Keratinocyte (primary cell): ENCODE results near the gene FAM135A.

Experiments used
- EZH2 ChIP-seq: IDR thresholded peaks from one replicate; pipeline ENCODE4 v1.6.1; 2012; ENCODE audit warnings: inconsistent platforms, mild to moderate bottlenecking, low read length, moderate library complexity
- TF ChIP-seq, protein P1 (sequence below), 3 experiments: IDR thresholded peaks in 1 of 3; conservative IDR thresholded peaks in 1 of 3; optimal IDR thresholded peaks in 1 of 3; 2 replicates in 2 of 3; 3 replicates in 1 of 3; pipeline versions ENCODE3 to v1.5.1; 2011; ENCODE audit warnings: low read length in 3 of 3, mild to moderate bottlenecking in 3 of 3, moderate library complexity in 2 of 3, control low read depth in 1 of 3, inconsistent platforms in 1 of 3; ENCODE audit not compliant: insufficient read depth in 2 of 3; ENCODE audit errors: extremely low read depth in 1 of 3

DNA sequence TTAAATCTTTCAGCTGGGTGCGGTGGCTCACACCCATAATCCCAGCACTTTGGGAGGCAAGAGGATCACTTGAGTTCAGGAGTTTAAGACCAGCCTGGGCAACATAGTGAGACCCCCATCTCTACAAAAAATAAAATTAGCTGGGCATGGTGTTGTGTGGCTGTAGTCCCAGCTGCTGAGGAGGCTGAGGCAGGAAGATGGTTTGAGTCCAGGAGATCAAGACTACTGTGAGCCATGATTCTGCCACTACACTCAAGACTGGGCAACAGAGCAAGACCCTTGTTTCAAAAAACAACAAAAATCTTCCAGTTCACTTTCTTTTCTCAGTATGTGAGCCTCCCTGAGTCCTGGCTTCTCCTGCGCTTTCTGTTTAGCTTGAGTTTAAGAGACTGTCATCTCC is 161.3 kb downstream of the FAM135A start:
- TF ChIP-seq, protein P1, sequence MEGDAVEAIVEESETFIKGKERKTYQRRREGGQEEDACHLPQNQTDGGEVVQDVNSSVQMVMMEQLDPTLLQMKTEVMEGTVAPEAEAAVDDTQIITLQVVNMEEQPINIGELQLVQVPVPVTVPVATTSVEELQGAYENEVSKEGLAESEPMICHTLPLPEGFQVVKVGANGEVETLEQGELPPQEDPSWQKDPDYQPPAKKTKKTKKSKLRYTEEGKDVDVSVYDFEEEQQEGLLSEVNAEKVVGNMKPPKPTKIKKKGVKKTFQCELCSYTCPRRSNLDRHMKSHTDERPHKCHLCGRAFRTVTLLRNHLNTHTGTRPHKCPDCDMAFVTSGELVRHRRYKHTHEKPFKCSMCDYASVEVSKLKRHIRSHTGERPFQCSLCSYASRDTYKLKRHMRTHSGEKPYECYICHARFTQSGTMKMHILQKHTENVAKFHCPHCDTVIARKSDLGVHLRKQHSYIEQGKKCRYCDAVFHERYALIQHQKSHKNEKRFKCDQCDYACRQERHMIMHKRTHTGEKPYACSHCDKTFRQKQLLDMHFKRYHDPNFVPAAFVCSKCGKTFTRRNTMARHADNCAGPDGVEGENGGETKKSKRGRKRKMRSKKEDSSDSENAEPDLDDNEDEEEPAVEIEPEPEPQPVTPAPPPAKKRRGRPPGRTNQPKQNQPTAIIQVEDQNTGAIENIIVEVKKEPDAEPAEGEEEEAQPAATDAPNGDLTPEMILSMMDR (optimal IDR thresholded peaks at IDR 0.05 in 1 of 3, IDR thresholded peaks at IDR 0.05 in 1 of 3, conservative IDR thresholded peaks at IDR 0.05 in 1 of 3; ENCODE audit: extremely low read depth in 1 of 3, insufficient read depth in 2 of 3, low read length in 3 of 3) = no peak
- no peak for TF ChIP-seq EZH2
